Ovary (tissue), 3 donors: ENCODE measurements around the gene SLC19A1.

Source experiments
- EP300 ChIP-seq: sonication (generic); formaldehyde crosslinking; IDR thresholded peaks from one replicate; pipeline ENCODE4 v1.6.1; 2017; ENCODE audit warnings: antibody characterized with exemption
- POLR2A ChIP-seq: fragments of 450-650 bp; IDR thresholded peaks from one replicate; pipeline ENCODE4 v1.6.1; 2017; ENCODE audit warnings: antibody characterized with exemption, mild to moderate bottlenecking, moderate library complexity
- TF ChIP-seq, protein P1 (sequence below), 3 donors: fragments of 450-650 bp in 2 of 3; fragments of 200-600 bp in 1 of 3; IDR thresholded peaks; one replicate each; pipeline versions ENCODE4 v1.5.1 to v1.8.0; 2016 to 2022; ENCODE audit warnings: antibody characterized with exemption in 3 of 3, mild to moderate bottlenecking in 1 of 3
- donor health status: DM: no; HTN: no; CAD: no.

DNA sequence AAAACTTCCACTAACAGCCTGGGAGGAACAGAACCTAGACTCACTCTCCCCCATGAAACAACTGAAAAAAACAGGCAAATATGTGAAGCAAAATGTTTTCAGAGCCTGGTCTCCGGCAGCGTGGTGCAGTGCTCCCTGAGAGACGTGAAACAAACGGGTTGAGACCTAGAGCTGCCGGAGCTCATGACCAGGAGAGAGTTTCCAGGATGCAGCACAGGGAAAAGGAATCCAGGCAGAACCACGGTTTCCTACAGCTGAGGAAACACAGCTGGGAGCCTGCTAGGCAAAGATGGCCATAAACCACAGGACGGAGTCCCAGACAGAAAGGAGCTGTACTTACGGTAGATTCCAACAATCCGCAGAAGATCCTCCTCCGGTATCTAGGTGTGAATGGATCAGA, 20.2 kb upstream of the SLC19A1 start:
- TF ChIP-seq, protein P1, sequence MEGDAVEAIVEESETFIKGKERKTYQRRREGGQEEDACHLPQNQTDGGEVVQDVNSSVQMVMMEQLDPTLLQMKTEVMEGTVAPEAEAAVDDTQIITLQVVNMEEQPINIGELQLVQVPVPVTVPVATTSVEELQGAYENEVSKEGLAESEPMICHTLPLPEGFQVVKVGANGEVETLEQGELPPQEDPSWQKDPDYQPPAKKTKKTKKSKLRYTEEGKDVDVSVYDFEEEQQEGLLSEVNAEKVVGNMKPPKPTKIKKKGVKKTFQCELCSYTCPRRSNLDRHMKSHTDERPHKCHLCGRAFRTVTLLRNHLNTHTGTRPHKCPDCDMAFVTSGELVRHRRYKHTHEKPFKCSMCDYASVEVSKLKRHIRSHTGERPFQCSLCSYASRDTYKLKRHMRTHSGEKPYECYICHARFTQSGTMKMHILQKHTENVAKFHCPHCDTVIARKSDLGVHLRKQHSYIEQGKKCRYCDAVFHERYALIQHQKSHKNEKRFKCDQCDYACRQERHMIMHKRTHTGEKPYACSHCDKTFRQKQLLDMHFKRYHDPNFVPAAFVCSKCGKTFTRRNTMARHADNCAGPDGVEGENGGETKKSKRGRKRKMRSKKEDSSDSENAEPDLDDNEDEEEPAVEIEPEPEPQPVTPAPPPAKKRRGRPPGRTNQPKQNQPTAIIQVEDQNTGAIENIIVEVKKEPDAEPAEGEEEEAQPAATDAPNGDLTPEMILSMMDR (IDR thresholded peaks at IDR 0.05): no peak
- TF ChIP-seq POLR2A (no peak), EP300 (no peak)
